ENCODE data around the gene NUDT3. TPM values are rescaled to one million over a fixed set of nuclear protein-coding genes. Genes with fewer than 3 reads are reported as not detected.

Gene NUDT3
- total and polyA plus RNA-seq, 2 experiments from 2014 or later: 12.1 to 31.1 TPM

GRCh38 chr6:34305982-34306708 is 86.3 kb downstream of the NUDT3 start:
- Mint-ChIP-seq H3K4me3 (no peak overlapping the region), H3K27ac (no peak overlapping the region), H3K27me3 (ENCODE audit: insufficient read depth, low read depth, poor library complexity) (peaks cover 3% of the 10 kb centered on the region), H3K4me1 (peaks cover 4% of the 10 kb centered on the region), H3K36me3 (ENCODE audit: low read depth) (no peaks in the 10 kb centered on the region), H3K9me3 (no peaks in the 10 kb centered on the region)
- Histone ChIP-seq H3K36me3 (ENCODE audit: insufficient read depth) (no peaks in the 10 kb centered on the region), H4K20me1 (replicated peaks; ENCODE audit: insufficient read depth) (peaks cover 19% of the 10 kb centered on the region), H2AFZ (no peak overlapping the region), H3K4me1 (ENCODE audit: insufficient read depth) (peaks cover 4% of the 10 kb centered on the region; the same call in 1 of the 2 replicates), H3K4me3 (no peak overlapping the region), H3K9me2 (ENCODE audit: insufficient read depth) (no peaks in the 10 kb centered on the region), H3K27me3 (ENCODE audit: insufficient read depth) (no peaks in the 10 kb centered on the region), H3F3A (replicated peaks; ENCODE audit: low read depth) (no peaks in the 10 kb centered on the region), H3K4me2 (no peak overlapping the region), H3K27ac (ENCODE audit: low read depth) (no peak overlapping the region), H3K79me2 (replicated peaks; ENCODE audit: insufficient read depth) (peaks cover 42% of the 10 kb centered on the region)
- ATAC-seq (no peak), DNase-seq (ENCODE audit: low spot score) (no peak)
- TF ChIP-seq JUNB (IDR thresholded peaks at IDR 0.05; ENCODE audit: unreplicated experiment): no peak
- no peak for TF ChIP-seq CREB1 (CRISPR knock-in tag; IDR thresholded peaks at IDR 0.05; ENCODE audit: low read depth)
- TF ChIP-seq, protein P1, sequence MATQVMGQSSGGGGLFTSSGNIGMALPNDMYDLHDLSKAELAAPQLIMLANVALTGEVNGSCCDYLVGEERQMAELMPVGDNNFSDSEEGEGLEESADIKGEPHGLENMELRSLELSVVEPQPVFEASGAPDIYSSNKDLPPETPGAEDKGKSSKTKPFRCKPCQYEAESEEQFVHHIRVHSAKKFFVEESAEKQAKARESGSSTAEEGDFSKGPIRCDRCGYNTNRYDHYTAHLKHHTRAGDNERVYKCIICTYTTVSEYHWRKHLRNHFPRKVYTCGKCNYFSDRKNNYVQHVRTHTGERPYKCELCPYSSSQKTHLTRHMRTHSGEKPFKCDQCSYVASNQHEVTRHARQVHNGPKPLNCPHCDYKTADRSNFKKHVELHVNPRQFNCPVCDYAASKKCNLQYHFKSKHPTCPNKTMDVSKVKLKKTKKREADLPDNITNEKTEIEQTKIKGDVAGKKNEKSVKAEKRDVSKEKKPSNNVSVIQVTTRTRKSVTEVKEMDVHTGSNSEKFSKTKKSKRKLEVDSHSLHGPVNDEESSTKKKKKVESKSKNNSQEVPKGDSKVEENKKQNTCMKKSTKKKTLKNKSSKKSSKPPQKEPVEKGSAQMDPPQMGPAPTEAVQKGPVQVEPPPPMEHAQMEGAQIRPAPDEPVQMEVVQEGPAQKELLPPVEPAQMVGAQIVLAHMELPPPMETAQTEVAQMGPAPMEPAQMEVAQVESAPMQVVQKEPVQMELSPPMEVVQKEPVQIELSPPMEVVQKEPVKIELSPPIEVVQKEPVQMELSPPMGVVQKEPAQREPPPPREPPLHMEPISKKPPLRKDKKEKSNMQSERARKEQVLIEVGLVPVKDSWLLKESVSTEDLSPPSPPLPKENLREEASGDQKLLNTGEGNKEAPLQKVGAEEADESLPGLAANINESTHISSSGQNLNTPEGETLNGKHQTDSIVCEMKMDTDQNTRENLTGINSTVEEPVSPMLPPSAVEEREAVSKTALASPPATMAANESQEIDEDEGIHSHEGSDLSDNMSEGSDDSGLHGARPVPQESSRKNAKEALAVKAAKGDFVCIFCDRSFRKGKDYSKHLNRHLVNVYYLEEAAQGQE (IDR thresholded peaks at IDR 0.05; ENCODE audit: unreplicated experiment): no peak
- TF ChIP-seq, protein P2, sequence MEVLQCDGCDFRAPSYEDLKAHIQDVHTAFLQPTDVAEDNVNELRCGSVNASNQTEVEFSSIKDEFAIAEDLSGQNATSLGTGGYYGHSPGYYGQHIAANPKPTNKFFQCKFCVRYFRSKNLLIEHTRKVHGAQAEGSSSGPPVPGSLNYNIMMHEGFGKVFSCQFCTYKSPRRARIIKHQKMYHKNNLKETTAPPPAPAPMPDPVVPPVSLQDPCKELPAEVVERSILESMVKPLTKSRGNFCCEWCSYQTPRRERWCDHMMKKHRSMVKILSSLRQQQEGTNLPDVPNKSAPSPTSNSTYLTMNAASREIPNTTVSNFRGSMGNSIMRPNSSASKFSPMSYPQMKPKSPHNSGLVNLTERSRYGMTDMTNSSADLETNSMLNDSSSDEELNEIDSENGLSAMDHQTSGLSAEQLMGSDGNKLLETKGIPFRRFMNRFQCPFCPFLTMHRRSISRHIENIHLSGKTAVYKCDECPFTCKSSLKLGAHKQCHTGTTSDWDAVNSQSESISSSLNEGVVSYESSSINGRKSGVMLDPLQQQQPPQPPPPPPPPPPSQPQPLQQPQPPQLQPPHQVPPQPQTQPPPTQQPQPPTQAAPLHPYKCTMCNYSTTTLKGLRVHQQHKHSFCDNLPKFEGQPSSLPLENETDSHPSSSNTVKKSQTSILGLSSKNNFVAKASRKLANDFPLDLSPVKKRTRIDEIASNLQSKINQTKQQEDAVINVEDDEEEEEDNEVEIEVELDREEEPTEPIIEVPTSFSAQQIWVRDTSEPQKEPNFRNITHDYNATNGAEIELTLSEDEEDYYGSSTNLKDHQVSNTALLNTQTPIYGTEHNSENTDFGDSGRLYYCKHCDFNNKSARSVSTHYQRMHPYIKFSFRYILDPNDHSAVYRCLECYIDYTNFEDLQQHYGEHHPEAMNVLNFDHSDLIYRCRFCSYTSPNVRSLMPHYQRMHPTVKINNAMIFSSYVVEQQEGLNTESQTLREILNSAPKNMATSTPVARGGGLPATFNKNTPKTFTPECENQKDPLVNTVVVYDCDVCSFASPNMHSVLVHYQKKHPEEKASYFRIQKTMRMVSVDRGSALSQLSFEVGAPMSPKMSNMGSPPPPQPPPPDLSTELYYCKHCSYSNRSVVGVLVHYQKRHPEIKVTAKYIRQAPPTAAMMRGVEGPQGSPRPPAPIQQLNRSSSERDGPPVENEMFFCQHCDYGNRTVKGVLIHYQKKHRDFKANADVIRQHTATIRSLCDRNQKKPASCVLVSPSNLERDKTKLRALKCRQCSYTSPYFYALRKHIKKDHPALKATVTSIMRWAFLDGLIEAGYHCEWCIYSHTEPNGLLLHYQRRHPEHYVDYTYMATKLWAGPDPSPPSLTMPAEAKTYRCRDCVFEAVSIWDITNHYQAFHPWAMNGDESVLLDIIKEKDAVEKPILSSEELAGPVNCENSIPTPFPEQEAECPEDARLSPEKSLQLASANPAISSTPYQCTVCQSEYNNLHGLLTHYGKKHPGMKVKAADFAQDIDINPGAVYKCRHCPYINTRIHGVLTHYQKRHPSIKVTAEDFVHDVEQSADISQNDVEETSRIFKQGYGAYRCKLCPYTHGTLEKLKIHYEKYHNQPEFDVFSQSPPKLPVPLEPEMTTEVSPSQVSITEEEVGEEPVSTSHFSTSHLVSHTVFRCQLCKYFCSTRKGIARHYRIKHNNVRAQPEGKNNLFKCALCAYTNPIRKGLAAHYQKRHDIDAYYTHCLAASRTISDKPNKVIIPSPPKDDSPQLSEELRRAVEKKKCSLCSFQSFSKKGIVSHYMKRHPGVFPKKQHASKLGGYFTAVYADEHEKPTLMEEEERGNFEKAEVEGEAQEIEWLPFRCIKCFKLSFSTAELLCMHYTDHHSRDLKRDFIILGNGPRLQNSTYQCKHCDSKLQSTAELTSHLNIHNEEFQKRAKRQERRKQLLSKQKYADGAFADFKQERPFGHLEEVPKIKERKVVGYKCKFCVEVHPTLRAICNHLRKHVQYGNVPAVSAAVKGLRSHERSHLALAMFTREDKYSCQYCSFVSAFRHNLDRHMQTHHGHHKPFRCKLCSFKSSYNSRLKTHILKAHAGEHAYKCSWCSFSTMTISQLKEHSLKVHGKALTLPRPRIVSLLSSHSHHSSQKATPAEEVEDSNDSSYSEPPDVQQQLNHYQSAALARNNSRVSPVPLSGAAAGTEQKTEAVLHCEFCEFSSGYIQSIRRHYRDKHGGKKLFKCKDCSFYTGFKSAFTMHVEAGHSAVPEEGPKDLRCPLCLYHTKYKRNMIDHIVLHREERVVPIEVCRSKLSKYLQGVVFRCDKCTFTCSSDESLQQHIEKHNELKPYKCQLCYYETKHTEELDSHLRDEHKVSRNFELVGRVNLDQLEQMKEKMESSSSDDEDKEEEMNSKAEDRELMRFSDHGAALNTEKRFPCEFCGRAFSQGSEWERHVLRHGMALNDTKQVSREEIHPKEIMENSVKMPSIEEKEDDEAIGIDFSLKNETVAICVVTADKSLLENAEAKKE (CRISPR knock-in tag; IDR thresholded peaks at IDR 0.05): no peak
- TF ChIP-seq ZNF331 (CRISPR knock-in tag; IDR thresholded peaks at IDR 0.05; ENCODE audit: low read depth): no peak
- no peak for TF ChIP-seq STAT1 (IDR thresholded peaks at IDR 0.05; ENCODE audit: unreplicated experiment)
